ENCODE measurements around the gene KRT3. TPM values are rescaled to one million over a fixed set of nuclear protein-coding genes. Genes with fewer than 3 reads are reported as not detected.

The KRT3 gene
- polyA plus RNA-seq, 1 donor = not detected

GRCh38 chr12:52788876-52789636, 6.9 kb downstream of the KRT3 start:
- Histone ChIP-seq H3K4me1 (ENCODE audit: control insufficient read depth, insufficient read depth, low read length) (no peaks in the 10 kb centered on the region), H3K4me3 (ENCODE audit: low read length) (no peak overlapping the region), H3K27ac (ENCODE audit: low read length) (no peak overlapping the region), H3K27me3 (ENCODE audit: control insufficient read depth, insufficient read depth, low read length) (peaks cover 50% of the 10 kb centered on the region), H3K36me3 (ENCODE audit: control insufficient read depth, insufficient read depth, low read length) (no peaks in the 10 kb centered on the region), H3K9me3 (ENCODE audit: control insufficient read depth, low read depth, low read length) (peaks cover 3% of the 10 kb centered on the region)
- no peak for DNase-seq
- WGBS (ENCODE audit: insufficient coverage, low lambda C conversion rate) = no CpG with 5 or more reads among the region's 11 CpGs

GRCh38 chr12:52788192-52788875, 7.6 kb downstream of the KRT3 start:
- Histone ChIP-seq H3K27me3 (ENCODE audit: control insufficient read depth, insufficient read depth, low read length) (peaks cover 48% of the 10 kb centered on the region), H3K9me3 (ENCODE audit: control insufficient read depth, low read depth, low read length) (peaks cover 3% of the 10 kb centered on the region), H3K36me3 (ENCODE audit: control insufficient read depth, insufficient read depth, low read length) (no peaks in the 10 kb centered on the region), H3K27ac (ENCODE audit: low read length) (no peak overlapping the region), H3K4me1 (ENCODE audit: control insufficient read depth, insufficient read depth, low read length) (no peaks in the 10 kb centered on the region), H3K4me3 (ENCODE audit: low read length) (no peak overlapping the region)
- 0% methylated on average over 1 of the region's 6 CpGs for WGBS (ENCODE audit: insufficient coverage, low lambda C conversion rate)
- no peak for DNase-seq

GRCh38 chr12:52787324-52788191, 8.4 kb downstream of the KRT3 start:
- Histone ChIP-seq H3K27me3 (ENCODE audit: control insufficient read depth, insufficient read depth, low read length) (peaks cover 44% of the 10 kb centered on the region), H3K9me3 (ENCODE audit: control insufficient read depth, low read depth, low read length) (peaks cover 3% of the 10 kb centered on the region), H3K4me3 (ENCODE audit: low read length) (no peak overlapping the region), H3K27ac (ENCODE audit: low read length) (no peak overlapping the region), H3K36me3 (ENCODE audit: control insufficient read depth, insufficient read depth, low read length) (no peaks in the 10 kb centered on the region), H3K4me1 (ENCODE audit: control insufficient read depth, insufficient read depth, low read length) (no peaks in the 10 kb centered on the region)
- WGBS (ENCODE audit: insufficient coverage, low lambda C conversion rate) = 80% methylated on average over 3 of the region's 6 CpGs
- no peak for DNase-seq

GRCh38 chr12:52784909-52785308, 11.0 kb downstream of the KRT3 start:
- DNase-seq = no peak
- no peak overlapping the region for H3K4me3 ChIP-seq (ENCODE audit: low read length)
- peaks cover under 1% of the 10 kb centered on the region for H3K9me3 ChIP-seq (ENCODE audit: control insufficient read depth, low read depth, low read length)
- H3K27me3 ChIP-seq (ENCODE audit: control insufficient read depth, insufficient read depth, low read length) = peaks cover 40% of the 10 kb centered on the region
- H3K27ac ChIP-seq (ENCODE audit: low read length) = no peak overlapping the region
- H3K36me3 ChIP-seq (ENCODE audit: control insufficient read depth, insufficient read depth, low read length) = no peaks in the 10 kb centered on the region
- H3K4me1 ChIP-seq (ENCODE audit: control insufficient read depth, insufficient read depth, low read length) = no peaks in the 10 kb centered on the region
- no CpG with 5 or more reads among the region's 3 CpGs for WGBS (ENCODE audit: insufficient coverage, low lambda C conversion rate)

GRCh38 chr12:52783563-52784316, 12.2 kb downstream of the KRT3 start:
- no CpG with 5 or more reads among the region's 7 CpGs for WGBS (ENCODE audit: insufficient coverage, low lambda C conversion rate)
- Histone ChIP-seq H3K36me3 (ENCODE audit: control insufficient read depth, insufficient read depth, low read length) (no peaks in the 10 kb centered on the region), H3K27ac (ENCODE audit: low read length) (no peak overlapping the region), H3K4me1 (ENCODE audit: control insufficient read depth, insufficient read depth, low read length) (no peaks in the 10 kb centered on the region), H3K9me3 (ENCODE audit: control insufficient read depth, low read depth, low read length) (no peaks in the 10 kb centered on the region), H3K27me3 (ENCODE audit: control insufficient read depth, insufficient read depth, low read length) (peaks cover 31% of the 10 kb centered on the region), H3K4me3 (ENCODE audit: low read length) (no peak overlapping the region)
- DNase-seq = no peak

- DNase-seq = no peak
- H3K27me3 ChIP-seq (ENCODE audit: control insufficient read depth, insufficient read depth, low read length) = peaks cover 30% of the 10 kb centered on the region
- H3K9me3 ChIP-seq (ENCODE audit: control insufficient read depth, low read depth, low read length) = no peaks in the 10 kb centered on the region
- H3K36me3 ChIP-seq (ENCODE audit: control insufficient read depth, insufficient read depth, low read length) = no peaks in the 10 kb centered on the region
- WGBS (ENCODE audit: insufficient coverage, low lambda C conversion rate) = no CpG with 5 or more reads among the region's 4 CpGs
- H3K4me3 ChIP-seq (ENCODE audit: low read length) = no peak overlapping the region
- no peaks in the 10 kb centered on the region for H3K4me1 ChIP-seq (ENCODE audit: control insufficient read depth, insufficient read depth, low read length)
- no peak overlapping the region for H3K27ac ChIP-seq (ENCODE audit: low read length)
These were observed 13.4 kb downstream of the KRT3 start for GRCh38 chr12:52782502-52782901.

GRCh38 chr12:52781399-52782082, 14.4 kb downstream of the KRT3 start:
- WGBS (ENCODE audit: insufficient coverage, low lambda C conversion rate) = 73% methylated on average over 2 of the region's 4 CpGs
- H3K27ac ChIP-seq (ENCODE audit: low read length) = no peak overlapping the region
- peaks cover 30% of the 10 kb centered on the region for H3K27me3 ChIP-seq (ENCODE audit: control insufficient read depth, insufficient read depth, low read length)
- H3K4me3 ChIP-seq (ENCODE audit: low read length) = no peak overlapping the region
- H3K4me1 ChIP-seq (ENCODE audit: control insufficient read depth, insufficient read depth, low read length) = no peaks in the 10 kb centered on the region
- H3K36me3 ChIP-seq (ENCODE audit: control insufficient read depth, insufficient read depth, low read length) = no peaks in the 10 kb centered on the region
- no peaks in the 10 kb centered on the region for H3K9me3 ChIP-seq (ENCODE audit: control insufficient read depth, low read depth, low read length)
- DNase-seq = no peak

- no peak for DNase-seq
- H3K36me3 ChIP-seq (ENCODE audit: control insufficient read depth, insufficient read depth, low read length) = no peaks in the 10 kb centered on the region
- H3K27ac ChIP-seq (ENCODE audit: low read length) = no peak overlapping the region
- peaks cover 33% of the 10 kb centered on the region for H3K27me3 ChIP-seq (ENCODE audit: control insufficient read depth, insufficient read depth, low read length)
- no CpG with 5 or more reads among the region's 6 CpGs for WGBS (ENCODE audit: insufficient coverage, low lambda C conversion rate)
- H3K4me3 ChIP-seq (ENCODE audit: low read length) = no peak overlapping the region
- no peaks in the 10 kb centered on the region for H3K9me3 ChIP-seq (ENCODE audit: control insufficient read depth, low read depth, low read length)
- no peaks in the 10 kb centered on the region for H3K4me1 ChIP-seq (ENCODE audit: control insufficient read depth, insufficient read depth, low read length)
These were observed 16.0 kb downstream of the KRT3 start for GRCh38 chr12:52779914-52780313.

- Histone ChIP-seq H3K4me1 (ENCODE audit: control insufficient read depth, insufficient read depth, low read length) (no peaks in the 10 kb centered on the region), H3K9me3 (ENCODE audit: control insufficient read depth, low read depth, low read length) (no peaks in the 10 kb centered on the region), H3K4me3 (ENCODE audit: low read length) (no peak overlapping the region), H3K27me3 (ENCODE audit: control insufficient read depth, insufficient read depth, low read length) (peaks cover 34% of the 10 kb centered on the region), H3K36me3 (ENCODE audit: control insufficient read depth, insufficient read depth, low read length) (no peaks in the 10 kb centered on the region), H3K27ac (ENCODE audit: low read length) (no peak overlapping the region)
- no peak for DNase-seq
- WGBS (ENCODE audit: insufficient coverage, low lambda C conversion rate) = 100% methylated on average over 1 of the region's 2 CpGs
These were observed 17.1 kb downstream of the KRT3 start for GRCh38 chr12:52778833-52779232.

Data from large intestine (tissue), 3 donors.